GM18507 (cell line): ENCODE results near the gene BEAN1.

ENCODE experiments used
- DNase-seq: peaks from one replicate; pipeline ENCODE4 v3.0.0; 2011; ENCODE audit warnings: low read depth; ENCODE audit not compliant: insufficient read length; ENCODE audit errors: extremely low spot score
- FAIRE-seq: peaks from 2 replicates; lab custom pipeline; 2011; peaks lifted over from hg19 to GRCh38; lab: Jason Lieb, UNC

BEAN1 gene, protein sequence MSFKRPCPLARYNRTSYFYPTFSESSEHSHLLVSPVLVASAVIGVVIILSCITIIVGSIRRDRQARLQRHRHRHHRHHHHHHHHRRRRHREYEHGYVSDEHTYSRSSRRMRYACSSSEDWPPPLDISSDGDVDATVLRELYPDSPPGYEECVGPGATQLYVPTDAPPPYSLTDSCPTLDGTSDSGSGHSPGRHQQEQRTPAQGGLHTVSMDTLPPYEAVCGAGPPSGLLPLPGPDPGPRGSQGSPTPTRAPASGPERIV

DNA sequence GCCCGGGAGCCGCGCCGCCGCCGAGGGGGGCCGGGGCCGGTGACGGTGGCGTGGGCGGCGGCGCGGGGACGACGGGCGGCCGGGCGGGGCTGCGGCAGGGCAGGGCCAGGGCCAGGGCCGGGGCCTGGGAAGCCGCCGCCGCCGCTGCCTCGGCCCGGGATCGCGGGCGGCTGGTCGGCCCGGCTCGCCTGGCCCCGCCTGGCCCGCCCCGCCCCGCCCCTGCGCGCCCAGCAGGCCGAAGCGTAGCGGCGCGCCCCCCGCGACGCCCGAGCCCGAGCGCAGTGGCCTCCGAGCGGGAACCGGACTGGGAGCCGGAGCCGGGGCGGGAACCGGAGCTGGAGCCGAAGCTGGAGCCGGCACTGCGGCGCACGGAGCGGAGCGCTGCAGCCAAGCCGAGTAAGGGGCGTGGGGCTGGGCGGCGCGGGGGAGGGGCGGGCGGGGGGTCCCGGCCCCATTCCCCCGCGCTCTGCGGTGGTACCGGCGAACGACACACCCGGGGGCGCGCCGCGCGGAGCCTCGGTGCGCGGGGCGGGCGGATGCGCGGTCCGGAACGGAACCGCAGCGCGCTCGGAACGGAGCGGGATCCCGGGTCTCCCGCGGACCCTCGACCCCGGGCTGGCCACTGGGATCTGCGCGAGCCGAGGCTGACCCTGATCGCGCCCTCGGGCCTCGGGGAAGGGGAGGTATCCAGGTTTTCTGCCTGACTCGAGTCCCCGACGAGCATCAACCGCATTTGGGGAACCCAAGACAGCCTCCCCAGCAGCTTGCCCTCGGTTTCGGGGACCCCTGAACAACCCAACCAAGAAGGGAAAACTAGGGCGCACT lies at the start of gene BEAN1:
BEAN1 (plus strand) TSS at position 260 of the 825 bp plus-strand sequence. CDS start 10,382 bp downstream, outside the sequence.
- DNase-seq: no peak
- FAIRE-seq: no peak

DNA sequence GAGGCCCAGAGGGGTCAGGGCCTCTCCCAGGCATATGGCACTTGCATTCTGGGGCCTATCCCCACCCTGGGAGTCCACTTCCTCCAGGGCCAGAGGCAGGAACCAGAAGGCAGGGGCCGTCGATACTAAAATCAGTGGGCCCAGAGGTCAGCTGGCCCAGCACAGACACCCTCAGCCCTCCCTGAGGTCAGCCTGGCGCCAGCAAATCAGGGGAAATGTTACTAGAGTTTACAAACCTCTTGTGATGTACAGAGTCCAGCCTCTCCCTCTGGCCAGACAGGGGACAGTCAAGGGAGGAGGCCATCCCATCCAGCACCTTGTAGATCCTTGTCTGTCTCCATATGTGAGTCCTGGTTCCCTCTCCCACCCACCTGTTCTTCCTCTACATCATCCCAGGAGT lies 49.8 kb upstream of the BEAN1 start:
- DNase-seq (no peak), FAIRE-seq (no peak)

DNA sequence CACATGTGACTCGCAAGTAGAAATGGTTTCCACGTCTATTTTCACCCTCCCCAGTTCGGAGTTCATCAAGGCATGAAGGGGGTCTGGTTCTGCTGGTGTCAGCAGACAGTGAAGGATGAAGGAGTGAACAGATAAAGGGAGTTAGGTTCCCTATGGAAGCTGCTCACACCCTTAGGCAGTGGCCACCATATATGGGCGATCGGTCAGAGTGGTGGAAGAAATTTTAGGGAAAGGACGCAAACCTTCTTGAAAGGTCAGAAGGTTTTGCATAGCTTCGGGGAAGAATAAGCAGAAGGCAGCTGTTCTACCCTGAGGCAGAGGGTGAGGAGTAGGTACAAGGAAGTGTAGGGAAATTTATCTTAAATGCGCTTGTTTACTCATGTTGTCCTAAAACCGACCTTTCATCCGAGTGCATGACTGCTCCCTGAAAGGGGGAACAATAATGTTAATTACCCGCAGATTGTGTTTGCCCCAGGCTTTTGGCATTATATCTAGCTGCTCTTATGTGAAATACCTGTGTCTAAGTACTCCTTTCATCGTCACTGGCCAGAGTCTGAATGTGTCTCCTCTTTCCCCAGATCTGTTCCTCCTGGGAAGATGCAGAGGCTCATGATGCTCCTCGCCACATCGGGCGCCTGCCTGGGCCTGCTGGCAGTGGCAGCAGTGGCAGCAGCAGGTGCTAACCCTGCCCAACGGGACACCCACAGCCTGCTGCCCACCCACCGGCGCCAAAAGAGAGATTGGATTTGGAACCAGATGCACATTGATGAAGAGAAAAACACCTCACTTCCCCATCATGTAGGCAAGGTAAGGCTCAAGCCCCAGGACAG lies 48.1 kb upstream of the BEAN1 start:
- FAIRE-seq (no peak), DNase-seq (no peak)

DNA sequence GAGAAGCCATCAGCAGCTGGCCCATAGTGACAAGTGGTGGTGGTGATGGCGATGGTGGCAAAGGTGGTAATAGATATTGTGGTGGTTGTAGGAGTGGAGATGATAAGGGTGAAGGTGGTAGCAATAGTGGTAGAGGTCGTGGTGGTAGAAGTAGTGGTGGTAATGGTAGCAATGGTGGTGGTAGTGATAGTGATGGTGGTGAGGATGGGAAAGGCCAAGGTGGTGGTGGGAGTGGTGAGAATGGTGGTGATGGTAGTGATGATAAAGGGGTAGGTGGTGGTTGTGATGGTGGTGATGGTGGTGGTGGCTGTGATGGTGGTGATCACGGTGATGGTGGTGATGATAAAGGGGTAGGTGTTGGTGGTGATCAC lies 47.5 kb upstream of the BEAN1 start:
- FAIRE-seq (no peak), DNase-seq (no peak)

DNA sequence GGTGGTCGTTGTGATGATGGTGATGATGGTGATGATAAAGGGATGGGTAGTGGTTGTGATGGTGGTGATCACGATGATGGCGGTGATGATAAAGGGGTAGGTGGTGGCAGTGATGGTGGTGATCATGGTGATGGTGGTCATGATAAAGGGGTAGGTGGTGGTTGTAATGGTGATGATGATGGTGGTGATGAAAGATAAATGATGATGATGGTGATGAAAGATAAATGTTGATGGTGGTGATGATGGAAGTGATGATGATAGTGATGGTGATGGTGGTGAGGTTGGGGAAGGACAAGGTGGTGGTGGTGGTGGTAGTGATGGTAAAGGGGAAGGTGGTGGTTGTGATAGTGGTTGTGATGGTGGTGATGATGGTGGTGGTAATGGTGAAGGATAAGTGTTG lies 46.7 kb upstream of the BEAN1 start:
- FAIRE-seq: no peak
- DNase-seq: no peak

DNA sequence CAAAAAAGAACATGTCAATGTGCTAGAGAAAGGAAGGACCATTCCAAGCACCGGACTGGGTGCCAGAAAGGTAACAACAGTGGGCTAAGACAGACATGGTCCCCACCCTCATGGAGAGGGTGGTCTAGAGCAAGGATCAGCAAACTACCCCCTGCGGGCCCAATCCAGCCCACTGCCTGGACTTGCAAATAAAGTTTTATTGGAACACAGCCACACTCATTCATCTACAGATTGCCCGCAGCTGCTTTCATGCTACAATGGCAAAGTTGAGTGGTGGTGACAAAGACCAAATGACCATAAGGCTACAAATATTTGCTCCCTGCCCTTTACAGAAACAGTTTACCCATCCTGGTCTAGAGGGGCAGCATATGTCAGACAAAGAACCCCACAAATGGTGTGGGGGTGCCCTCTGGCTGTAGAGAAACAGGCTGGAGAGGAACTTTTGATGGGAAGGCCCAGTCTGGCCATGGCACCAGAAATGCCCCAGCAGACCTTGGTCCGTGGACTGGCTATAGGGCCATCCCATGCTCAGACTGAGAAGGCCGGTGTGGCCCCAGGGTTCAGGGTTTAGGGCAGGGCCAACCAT lies 45.4 kb upstream of the BEAN1 start:
- FAIRE-seq (no peak), DNase-seq (no peak)

DNA sequence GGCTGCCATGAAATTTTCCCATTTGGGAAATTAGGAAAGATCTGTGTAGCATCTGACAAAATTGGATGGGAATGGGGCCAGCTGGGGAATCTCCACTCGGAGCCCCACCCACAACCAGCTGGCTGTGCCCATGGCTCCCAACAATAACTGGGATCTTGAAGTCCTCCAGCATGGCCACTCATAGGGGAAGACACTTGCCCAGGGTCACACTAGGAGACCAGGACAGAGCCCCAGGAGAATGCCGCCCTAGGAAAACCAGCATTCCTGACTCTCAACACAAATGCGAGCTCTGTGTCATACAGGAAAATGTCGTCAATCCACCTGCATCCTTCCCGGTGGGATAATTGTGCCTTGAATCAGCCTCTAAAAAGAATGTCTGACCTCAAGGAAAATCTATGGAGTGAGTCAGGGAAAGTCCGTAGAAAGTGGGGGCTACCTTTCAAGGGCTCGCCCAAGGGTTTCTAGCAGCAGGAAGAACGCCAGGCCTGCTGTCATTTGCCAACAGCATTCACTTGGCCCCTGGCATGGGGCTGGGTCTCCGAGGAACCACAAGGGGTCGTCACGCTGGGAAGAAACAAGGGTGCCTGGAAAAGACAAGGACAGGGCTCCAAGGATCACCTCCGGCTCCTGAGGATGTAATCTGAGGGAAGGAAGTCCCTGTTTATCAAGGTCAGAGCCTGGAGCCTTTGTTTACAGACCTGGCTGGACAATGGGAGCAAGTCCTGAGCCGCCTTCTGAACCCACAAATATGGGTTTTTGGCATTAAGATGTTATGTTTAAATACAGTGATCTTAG lies 44.7 kb upstream of the BEAN1 start:
- DNase-seq (no peak), FAIRE-seq (no peak)

DNA sequence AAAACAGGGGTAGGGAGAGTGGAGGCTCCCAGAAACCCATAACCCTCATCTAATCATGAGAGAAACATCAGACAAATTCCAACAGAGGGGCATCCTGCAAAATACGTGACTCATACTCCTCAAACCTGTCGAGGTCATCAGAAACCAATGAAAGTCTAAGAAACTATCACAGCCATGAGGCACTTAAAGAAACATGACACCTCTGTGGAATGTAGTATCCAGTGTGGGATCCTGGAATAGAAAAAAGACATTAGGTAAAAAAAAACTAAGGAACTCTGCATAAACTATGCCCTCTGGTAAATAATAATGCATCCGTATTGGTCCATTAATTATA lies 44.2 kb upstream of the BEAN1 start:
- no peak for FAIRE-seq
- DNase-seq: no peak

DNA sequence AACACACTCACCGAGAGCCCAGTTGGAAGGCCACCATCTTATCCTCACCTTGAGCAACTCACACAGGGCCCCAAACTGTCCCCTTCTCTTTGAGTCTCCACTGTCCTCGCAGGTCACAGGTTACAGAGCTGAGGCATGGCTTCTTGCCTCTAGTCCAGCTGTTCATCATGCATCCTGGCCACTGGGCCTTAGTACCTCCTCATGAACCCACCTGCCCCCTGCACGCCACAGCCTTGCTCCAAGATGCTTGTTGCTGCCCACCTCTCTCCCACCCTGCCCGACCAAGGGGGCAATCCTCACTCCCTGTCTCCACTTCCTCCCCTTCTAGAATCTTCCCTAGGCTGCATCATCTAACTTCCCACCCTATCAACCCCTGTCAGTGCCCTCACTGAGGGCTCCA lies 43.5 kb upstream of the BEAN1 start:
- FAIRE-seq: no peak
- no peak for DNase-seq

DNA sequence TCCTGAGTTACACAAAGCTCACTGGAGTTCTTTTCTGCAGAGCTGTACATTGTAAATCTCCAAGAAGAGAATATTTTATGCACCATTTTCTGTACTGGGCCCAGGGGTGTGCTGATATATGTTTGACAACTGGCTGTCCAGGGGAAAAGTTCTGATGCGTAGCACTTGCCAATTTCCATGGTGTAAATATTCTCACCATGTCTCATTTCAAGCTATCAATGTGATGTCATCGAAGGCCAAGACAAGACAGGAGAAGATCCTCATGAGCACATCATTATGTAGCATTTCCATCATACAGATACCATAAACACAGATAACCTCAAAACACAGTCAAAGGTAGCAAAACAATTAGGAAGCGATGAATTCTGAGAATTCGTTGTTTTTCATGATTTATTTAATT lies 41.7 kb upstream of the BEAN1 start:
- no peak for DNase-seq

DNA sequence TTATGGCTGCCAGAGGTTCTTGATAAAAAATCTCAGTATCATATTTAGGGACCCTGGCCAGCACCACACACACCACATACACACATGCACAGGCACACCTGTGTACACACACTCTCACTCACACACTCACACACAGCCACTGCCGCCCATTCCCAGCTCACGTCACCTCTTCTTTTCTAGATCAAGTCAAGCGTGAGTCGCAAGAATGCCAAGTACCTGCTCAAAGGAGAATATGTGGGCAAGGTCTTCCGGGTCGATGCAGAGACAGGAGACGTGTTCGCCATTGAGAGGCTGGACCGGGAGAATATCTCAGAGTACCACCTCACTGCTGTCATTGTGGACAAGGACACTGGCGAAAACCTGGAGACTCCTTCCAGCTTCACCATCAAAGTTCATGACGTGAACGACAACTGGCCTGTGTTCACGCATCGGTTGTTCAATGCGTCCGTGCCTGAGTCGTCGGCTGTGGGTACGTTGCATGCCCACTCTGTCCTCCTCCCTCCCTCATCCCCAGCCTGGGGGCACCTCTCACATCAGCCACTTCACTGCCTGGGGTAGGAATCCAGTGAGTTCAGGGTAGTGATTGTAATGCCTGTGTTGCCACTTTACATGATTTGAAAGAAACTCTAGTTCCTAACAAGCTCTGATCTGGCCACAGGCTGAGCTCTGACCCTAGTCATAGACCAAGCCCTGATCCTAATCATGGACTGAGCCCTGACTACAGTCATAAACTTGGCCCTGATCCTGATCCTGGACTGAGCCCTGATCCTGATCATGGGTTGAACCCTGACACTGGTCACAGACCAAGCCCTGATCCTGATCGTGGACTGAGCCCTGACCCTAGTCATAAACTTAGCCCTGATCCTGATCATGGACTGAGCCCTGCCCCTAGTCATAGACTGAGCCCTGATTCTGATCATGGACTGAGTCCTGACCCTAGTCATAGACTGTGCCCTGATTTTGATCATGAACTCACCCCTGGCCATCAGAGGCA lies 40.2 kb upstream of the BEAN1 start:
- no peak for DNase-seq
- no peak for FAIRE-seq

More for the DNA sequence above, 41.7 kb upstream of the BEAN1 start:
- FAIRE-seq: no peak

DNA sequence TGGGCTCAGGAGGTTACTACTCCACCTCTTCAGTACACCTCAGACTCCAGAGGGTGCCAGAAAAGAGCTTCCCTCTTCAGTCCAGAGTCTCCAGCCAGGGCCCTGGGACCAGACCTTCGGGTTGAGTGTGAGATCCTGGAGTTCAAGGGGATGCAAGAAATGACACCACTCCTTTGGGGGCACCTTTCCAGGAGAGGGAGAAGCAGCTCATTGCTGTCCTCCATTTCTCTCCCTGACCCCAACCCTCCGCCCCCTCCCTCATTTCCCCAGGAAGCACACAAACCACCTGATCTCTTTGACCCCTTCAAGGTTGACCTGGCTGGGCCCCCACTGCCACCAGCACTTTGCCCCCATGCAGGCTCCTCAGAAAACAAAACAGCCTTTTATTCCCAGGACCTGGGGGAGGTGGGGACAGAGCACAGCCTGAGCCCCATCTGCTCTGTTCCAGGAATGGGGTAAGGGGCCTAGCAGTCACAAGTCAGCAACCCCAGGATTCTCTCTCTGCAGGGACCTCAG lies 39.2 kb upstream of the BEAN1 start:
- FAIRE-seq (no peak), DNase-seq (no peak)

DNA sequence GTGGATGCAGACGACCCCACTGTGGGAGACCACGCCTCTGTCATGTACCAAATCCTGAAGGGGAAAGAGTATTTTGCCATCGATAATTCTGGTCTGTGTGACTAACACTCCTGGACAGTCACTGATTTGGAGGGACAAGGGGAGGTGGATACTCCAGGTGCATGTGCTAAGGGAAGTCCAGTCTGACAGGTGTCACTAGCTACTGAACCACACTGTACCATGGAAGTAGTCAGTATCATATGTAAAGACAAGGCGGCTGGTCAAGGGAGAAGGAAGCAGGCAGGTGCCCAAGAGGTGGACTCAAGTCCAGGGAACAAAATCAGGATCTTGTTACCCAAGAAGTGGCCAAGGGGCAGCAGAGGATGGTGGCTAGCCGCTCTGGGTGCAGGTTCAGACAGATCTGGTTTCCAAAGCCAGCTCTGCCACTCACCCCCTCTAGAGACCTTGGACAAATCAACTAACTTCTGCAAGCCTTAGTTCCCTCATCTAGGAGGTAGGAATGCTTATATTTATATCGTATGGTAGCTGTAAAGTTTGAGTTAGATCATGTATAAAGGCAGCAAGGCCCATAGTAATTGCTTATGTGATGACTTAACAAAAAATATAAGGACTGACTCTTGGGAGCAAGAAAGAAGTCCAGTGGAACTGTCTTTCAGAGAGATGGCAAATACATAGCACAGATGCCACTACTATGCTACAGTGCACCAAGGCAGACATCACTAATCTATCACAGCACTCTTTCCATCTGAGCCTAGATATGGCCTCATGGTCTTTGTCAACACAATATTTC lies 38.5 kb upstream of the BEAN1 start:
- DNase-seq (no peak), FAIRE-seq (no peak)

DNA sequence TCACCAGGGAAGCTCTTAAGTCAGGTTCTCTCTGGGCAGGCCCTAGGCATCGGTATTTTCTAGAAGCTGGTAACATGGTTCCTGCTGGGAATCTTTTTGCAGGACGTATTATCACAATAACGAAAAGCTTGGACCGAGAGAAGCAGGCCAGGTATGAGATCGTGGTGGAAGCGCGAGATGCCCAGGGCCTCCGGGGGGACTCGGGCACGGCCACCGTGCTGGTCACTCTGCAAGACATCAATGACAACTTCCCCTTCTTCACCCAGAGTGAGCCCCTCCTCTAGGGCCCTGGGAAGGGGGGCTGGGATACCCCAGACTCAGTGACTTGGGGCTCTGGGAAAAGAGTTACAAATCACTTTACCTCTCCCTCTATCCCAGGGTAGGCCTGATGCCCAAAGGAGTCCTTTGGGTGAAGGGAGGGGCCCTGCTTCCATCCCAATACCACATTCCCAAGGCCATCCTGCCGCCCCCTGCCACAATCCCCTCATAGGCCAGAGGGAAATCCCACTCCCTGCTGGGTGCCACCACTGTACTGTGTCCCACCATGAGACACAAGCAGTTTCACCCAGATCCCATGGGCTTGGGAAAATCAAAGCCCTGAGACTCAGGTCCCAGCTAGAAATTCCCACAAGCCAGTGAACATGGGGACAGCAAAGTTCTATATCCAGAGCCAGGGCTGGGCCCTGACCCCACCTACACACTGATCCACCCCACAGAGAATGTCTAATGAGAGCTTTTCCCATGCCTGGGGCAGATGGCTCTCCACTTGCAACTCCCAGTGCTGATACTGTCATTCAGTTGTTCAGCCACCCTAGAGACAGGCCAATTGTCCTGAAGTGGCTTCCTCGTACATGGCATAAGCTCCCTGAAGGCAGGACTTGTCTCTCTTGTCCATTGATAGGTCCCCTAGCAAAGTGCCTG lies 37.6 kb upstream of the BEAN1 start:
- FAIRE-seq (no peak), DNase-seq (no peak)

DNA sequence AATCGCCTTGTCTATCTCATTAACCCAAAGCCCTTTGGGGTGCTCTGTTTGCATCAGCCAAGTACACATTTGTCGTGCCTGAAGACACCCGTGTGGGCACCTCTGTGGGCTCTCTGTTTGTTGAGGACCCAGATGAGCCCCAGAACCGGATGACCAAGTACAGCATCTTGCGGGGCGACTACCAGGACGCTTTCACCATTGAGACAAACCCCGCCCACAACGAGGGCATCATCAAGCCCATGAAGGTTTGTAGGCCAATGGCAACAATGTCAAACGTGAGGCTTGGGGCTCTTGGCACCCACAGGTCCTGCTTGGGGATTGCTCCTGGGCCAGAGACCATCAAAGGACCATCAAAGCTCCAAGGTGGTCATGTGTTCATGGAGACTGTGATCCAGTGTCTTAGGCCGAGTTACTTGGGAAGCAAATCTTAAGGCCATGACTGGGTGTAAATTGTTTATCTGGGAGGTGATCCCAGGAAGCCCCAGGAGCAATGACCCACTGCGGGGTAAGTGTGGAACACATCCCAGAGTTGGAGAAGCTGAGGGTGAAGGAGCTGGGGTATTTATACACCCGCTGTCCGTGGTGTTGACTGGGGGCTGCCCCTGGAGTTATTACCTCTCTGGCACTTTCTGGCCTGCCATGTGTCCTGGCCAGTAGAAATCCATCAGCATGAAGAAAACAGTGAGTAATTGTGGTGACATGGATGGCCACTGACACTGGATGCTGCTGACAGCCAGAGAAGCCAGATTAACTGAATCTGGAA lies 36.6 kb upstream of the BEAN1 start:
- FAIRE-seq (no peak), DNase-seq (no peak)
